ENCODE data around the gene SPCS3.
"Not testable (repeated sequence)": the region's sequence is repeated elsewhere in the genome, so short reads cannot be mapped to it uniquely, and the experiment has no call there.

Gene SPCS3

GRCh38 chr4:176306837-176307665, 12.7 kb upstream of the SPCS3 start:
- no peak for DNase-seq

- no peak for DNase-seq
Measured at GRCh38 chr4:176307666-176307930, 12.2 kb upstream of the SPCS3 start.

DNA sequence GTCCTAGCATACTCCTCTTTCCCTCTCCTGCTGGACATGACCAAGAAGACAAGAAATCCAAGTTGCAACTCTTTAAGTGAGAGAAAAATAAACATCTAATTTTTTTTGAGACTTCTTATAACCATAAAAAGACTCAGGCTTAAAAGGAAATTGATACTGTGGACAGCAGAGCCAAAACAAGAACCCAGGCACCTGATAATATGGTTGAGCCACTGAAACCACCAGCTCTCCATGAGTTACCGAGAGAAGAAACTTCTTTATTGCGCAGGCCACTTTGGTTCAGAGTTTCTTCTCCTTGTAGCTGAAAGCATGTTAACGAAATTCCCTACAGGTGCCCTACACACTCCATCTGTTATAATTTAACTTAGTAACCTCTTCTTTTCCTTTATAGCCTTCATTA, 11.3 kb upstream of the SPCS3 start:
- no peak for DNase-seq

- no peak for DNase-seq
Measured at GRCh38 chr4:176309046-176309445, 10.7 kb upstream of the SPCS3 start.

DNA sequence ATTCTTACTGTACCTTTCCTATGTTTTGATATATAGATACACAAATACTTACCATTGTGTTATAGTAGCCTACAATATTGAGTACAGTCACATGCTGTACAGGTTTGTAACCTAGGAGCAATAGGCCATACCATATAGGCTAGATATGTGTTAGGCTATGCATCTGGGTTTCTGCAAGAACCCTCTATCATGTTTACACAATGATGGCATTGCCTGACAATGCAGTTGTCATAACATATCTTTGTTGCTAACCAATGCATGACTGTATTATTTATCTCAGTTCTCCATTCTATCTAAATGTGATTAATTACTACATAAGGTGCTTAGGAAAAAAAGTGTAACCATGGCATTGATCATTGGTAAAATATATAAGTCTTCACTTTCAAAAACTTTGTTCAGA, 10.0 kb upstream of the SPCS3 start:
- no peak for DNase-seq

GRCh38 chr4:176313596-176314336, 6.0 kb upstream of the SPCS3 start:
- DNase-seq, result no peak

DNA sequence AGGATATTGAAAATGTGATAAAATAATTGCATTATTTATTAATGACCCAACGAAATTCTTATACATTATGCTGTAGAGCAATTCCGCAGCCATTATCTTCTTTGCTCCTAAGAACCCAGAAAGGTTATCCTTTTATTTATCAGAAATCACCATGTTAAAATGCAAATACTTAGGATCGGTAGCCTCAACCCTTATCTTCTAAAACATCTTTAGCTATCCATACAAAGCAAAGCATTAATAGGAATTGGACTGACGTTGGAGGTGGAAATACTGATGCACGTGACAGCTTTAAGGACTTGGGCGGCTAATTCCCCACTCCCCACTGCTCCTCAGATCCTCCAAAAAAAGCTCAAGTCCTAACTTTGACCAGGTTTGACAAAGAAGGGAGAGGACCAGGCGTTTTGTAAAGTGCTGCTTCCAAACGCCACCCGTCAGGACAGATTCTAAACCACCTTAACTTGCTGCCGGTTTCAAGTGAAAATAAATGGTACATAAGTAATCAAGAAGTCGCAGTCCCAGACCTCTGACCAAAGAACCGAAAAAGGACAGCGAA, 539 bp upstream of the SPCS3 start:
- no peak for DNase-seq

DNA sequence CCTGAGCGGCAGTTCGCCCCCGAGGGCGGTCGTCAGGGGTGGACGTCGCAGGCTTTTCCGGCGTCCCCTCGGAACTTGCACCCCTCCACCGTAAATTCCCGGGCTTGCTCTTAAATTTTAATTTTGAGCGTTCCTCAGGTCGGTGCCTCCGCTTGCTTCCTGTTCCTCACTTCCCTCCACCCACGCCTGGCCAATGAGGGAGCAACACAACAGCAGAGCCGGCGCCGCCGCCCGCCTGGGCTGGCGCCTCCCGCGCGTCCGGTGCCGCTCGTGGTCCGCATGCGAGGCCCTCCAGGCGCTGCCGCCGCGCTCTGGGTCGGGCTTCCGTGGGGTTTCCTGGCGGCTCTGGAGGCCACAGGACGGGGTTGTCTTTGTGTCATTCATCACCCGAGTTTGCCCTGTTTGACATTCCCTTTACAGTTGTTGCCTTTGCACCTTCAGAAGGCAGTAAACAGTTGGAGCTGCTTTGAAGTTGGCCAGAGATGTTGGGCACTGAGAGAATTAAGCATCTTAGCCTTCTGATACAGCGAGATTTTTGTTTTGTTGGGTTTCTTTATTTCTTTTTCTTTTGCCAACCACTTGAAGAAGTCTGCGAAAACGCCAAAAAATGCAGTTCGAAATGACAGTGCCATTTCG, 692 bp downstream of the SPCS3 start:
- DNase-seq, result no peak

DNA sequence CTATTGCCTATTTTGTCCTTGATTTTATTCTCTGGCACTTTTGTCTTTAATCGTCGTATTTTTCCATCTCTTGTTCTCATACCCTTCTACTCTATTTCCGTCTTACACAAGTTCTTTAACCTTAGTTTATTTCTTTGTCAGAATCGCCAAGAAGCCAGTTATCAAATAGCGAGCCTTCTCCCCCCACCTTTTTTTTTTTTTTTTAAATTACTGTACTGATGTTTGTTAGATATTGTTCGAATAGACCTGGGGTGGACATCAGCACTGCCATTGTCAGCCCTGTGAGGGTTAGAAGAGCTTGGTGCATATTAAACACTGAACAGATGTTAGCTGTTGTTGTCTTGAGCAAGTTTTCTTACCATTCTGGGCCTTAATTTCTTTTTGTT, 1.2 kb downstream of the SPCS3 start:
- no peak for DNase-seq

- no peak for DNase-seq
Measured at GRCh38 chr4:176321589-176321988, 1.8 kb downstream of the SPCS3 start.

GRCh38 chr4:176323511-176324160, 3.9 kb downstream of the SPCS3 start:
- no peak for DNase-seq

- DNase-seq, result not testable (repeated sequence)
Measured at GRCh38 chr4:176324876-176325275, 5.1 kb downstream of the SPCS3 start.

- no peak for DNase-seq
Measured at GRCh38 chr4:176333076-176333475, 13.3 kb downstream of the SPCS3 start.

DNA sequence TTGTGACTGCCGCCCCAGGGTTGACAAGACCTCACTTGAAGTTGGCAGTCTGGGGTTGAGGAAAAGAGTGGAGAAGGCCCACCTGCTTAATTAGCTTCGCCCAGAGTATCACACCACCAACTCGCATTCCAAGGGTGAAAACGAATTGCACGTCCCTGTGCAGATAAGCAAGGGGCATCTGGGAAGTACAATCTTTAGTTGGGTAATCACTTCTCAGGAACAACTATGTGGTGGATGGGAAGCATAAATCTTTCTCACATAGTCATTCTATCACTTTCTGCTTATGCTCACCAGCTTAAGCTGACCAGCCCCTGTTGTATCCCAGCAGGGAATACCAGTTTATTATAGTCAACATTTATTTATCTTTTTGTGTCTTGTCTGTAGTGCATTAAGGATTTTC, 14.3 kb downstream of the SPCS3 start:
- DNase-seq, result no peak

DNA sequence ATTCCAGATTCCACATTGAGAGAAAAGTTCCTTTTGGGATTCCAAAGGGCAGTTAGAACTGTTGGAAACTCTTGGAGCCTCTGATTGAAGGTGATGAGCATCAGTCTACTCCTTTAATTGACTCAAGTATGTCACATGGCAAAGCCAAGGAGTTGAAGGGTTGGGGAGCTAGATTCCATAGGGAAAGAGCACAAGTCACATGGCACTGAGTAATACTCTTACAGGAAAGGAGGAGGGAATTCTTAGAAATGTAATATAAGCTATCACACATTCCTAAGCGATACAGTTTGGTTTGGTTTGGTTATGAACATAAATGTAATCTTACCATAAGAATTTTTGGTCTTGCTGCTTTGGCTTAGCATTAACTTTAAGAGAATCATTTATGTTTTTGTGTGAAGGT, 15.7 kb downstream of the SPCS3 start:
- DNase-seq, result no peak

DNA sequence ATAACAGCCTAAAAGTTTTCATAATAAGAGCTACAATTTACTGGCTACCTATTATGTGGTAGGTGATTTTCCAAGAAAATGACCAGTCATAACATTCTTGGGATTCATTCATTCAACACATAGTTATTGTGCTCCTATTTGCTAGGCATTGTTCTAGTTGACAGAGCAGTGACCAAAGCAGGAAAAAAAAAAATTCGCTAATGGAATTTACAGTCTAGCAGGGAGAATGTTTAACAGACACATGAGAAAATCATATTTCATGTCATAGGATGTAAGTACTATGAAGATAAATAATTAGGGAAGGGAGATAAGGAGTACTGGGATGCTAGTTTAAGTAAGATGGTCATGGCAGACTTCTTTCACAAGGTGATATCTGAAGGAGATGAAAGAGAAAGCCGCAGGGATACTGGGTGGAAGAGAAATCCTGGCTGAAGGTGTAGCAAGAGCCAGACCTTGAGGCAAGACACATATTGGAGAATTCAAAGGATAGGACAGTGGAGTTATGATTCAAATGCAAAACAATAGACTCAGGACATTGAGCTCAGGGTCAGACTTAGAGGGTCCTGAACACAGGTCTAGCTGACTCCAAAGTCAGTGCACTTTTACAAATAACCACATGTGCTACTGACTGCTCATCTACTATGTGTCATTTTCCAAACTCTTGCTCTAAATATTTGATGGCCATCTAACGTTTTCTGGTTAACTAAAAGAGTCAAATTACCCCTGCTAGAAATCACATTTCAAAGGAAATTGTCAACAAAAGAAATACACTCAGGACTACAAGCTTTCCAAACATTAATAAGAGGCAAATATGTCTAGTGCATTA, 20.4 kb downstream of the SPCS3 start:
- DNase-seq, result no peak

GRCh38 chr4:176340871-176341685, 21.3 kb downstream of the SPCS3 start:
- no peak for DNase-seq

GRCh38 chr4:176342384-176342783, 22.6 kb downstream of the SPCS3 start:
- no peak for DNase-seq

DNA sequence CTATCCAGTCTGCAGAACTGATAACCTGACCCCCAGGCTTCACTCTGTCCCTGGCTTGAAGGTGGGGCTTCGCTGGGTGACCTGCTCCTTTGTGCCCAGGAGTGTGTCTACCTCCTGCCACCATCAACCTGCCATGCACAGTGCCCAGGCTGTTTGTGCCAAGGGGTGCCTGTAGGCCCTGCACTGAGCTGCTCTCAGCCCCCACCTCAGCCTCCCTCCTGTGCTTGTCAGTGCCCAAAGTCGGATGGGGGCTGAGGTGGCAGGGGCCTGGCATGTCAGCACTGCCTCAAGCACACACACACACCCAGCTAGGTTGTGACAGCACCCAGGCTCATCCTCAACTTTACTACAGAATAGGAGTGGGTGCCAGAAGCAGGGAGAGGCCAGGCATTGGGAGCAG, 23.5 kb downstream of the SPCS3 start:
- no peak for DNase-seq

DNA sequence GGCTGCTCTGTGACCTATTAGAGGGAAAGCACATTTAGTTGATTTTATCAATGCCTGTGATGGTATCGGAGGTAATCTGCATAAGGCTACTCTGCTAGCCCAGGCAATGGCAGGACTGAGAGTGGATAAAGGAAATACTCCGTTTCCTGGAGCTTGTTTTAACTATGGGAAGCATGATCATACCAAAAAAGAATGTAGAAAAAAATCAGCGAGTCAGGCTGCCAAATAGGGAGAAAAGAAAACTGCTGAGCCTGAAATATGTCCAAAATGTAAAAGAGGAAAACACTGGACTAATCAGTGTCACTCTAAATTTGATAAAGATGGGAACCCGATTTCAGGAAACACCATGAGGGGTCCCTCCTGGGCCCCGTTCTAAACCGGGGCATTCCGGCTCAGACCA, 25.6 kb downstream of the SPCS3 start:
- not testable (repeated sequence) for DNase-seq

GRCh38 chr4:176346836-176347235, 27.1 kb downstream of the SPCS3 start:
- DNase-seq, result not testable (repeated sequence)

GRCh38 chr4:176350671-176351070, 30.9 kb downstream of the SPCS3 start:
- no peak for DNase-seq

Data from KG1 (cell line).